H1 (cell line): Measurements from ENCODE around the gene BBS9. TPM values are rescaled to one million over a fixed set of nuclear protein-coding genes. Genes with fewer than 3 reads are reported as not detected.

Source experiments
- ASH2L ChIP-seq: fragments of 200-600, 300-600 bp; sonication (generic); IDR thresholded peaks from one replicate; pipeline ENCODE4 v1.7.1; 2017; ENCODE audit warnings: low read length
- BCL11A ChIP-seq, 2 experiments: IDR thresholded peaks; one replicate each; pipeline ENCODE4 v1.6.1; 2011; ENCODE audit warnings: low read depth in 2 of 2, low read length in 2 of 2, mild to moderate bottlenecking in 2 of 2
- BRCA1 ChIP-seq: IDR thresholded peaks from 2 replicates; pipeline ENCODE4 v1.6.1; 2012; ENCODE audit warnings: low read depth, low read length, improper control_type of control experiment
- CBX8 ChIP-seq: fragments of 300-800, 300-1000 bp; sonication (generic); IDR thresholded peaks from 2 replicates; pipeline ENCODE4 v1.7.1; 2016; ENCODE audit warnings: low read depth, low read length, borderline replicate concordance
- CHD7 ChIP-seq: fragments of 300-600 bp; sonication (generic); IDR thresholded peaks from 2 replicates; pipeline ENCODE4 v1.7.1; 2012; ENCODE audit warnings: low read length, moderate library complexity, mild to moderate bottlenecking, inconsistent platforms; ENCODE audit not compliant: insufficient replicate concordance
- CREB1 ChIP-seq: IDR thresholded peaks from 2 replicates; pipeline ENCODE4 v1.6.1; 2012; ENCODE audit warnings: inconsistent platforms
- FOSL1 ChIP-seq: IDR thresholded peaks from 2 replicates; pipeline ENCODE4 v1.6.1; 2011; ENCODE audit warnings: mild to moderate bottlenecking, low read depth, low read length, moderate library complexity; ENCODE audit not compliant: insufficient read depth
- JUND ChIP-seq: IDR thresholded peaks from 2 replicates; pipeline ENCODE4 v1.6.1; 2011; ENCODE audit warnings: mild to moderate bottlenecking, improper control_type of control experiment, low read length
- USF2 ChIP-seq: IDR thresholded peaks from 2 replicates; pipeline ENCODE4 v1.6.1; 2011; ENCODE audit warnings: low read length, improper control_type of control experiment
- ZNF274 ChIP-seq: IDR thresholded peaks from 2 replicates; pipeline ENCODE4 v1.7.0; 2012; ENCODE audit warnings: low read length, borderline replicate concordance; ENCODE audit errors: extremely low read depth
- polyA plus RNA-seq, 7 experiments: library from polyadenylated mRNA; depleted of rRNA in 3 of 7; stranded (reverse) in 5 of 7; unstranded in 2 of 7; fragments of >200 nt in 5 of 7; fragments of 200-250 nt in 2 of 7; gene quantifications; 1 replicate in 5 of 7; 2 replicates in 1 of 7; 4 replicates in 1 of 7; pipeline versions ENCODE4 v1.2.1 to v1.2.3, GENCODE V29; 2011 to 2013; ENCODE audit warnings: missing spikeins in 2 of 7, mixed read lengths in 2 of 7
- total RNA-seq: library from RNA; stranded (reverse); fragmentation: NEBNext Ultra II Directional; extraction: Animal tissue kit (Norgen Biotek cat#: 25700); gene quantifications from 2 replicates; pipeline ENCODE4 v1.2.1, GENCODE V29; 2021

Gene BBS9
- total and polyA plus RNA-seq, 2 of the 8 experiments (the other 6 are each of a cell fraction or from before 2014, with no cell fraction given): 22.3 to 37.0 TPM

- TF ChIP-seq CHD7: no peak
- no peak for TF ChIP-seq BCL11A (IDR thresholded peaks at IDR 0.05; ENCODE audit: low read depth in 2 of 2, low read length in 2 of 2)
- no peak for TF ChIP-seq BRCA1
- no peak for TF ChIP-seq ZNF274
- TF ChIP-seq USF2: no peak
- no peak for TF ChIP-seq FOSL1
- no peak for TF ChIP-seq CBX8
- no peak for TF ChIP-seq ASH2L
- no peak for TF ChIP-seq CREB1
- no peak for TF ChIP-seq JUND
Observed at GRCh38 chr7:33550363-33550762, 421.0 kb downstream of the BBS9 start (continued).
